Measurements from ENCODE around the gene NBPF12.
"Not testable (repeated sequence)": the region's sequence is repeated elsewhere in the genome, so short reads cannot be mapped to it uniquely, and the experiment has no call there.

- TF ChIP-seq CTCF, POLR2A (IDR thresholded peaks at IDR 0.05): not testable (repeated sequence)
Measured at GRCh38 chr1:146922614-146923013, 15.5 kb upstream of the NBPF12 start.

Data from heart left ventricle (tissue), 13 donors.